IMR-90 (cell line): ENCODE measurements around the gene CALU. TPM values are rescaled to one million over a fixed set of nuclear protein-coding genes. Genes with fewer than 3 reads are reported as not detected.
A peak's percentile ranks its signal among the peaks of the same experiment; 100 is the strongest.

Source experiments
- ATAC-seq: fragments of 200-7000 bp; cut with Tn5 transposase; 2 replicates; pipeline ENCODE4 v1.9.1; 2020; ENCODE audit warnings: low read depth, mild to moderate bottlenecking, moderate library complexity
- BruUV-seq: library from RNA; stranded (reverse); fragments of 400-500 nt; replicated peaks from 2 replicates; lab custom pipeline; 2021; lab: Mats Ljungman, UMichigan
- CTCF ChIA-PET: fragments of 300-600 bp; formaldehyde crosslinking; extraction: SDS; loops from one replicate; lab custom pipeline; 2021; ENCODE audit warnings: antibody characterized with exemption; lab: Yijun Ruan, JAX
- POLR2A ChIA-PET: fragments of 300-600 bp; sonication (Branson Sonifier 250); formaldehyde crosslinking; loops from one replicate; lab custom pipeline; 2022; ENCODE audit warnings: antibody characterized with exemption; ENCODE audit not compliant: unreplicated experiment; lab: Charles Lee
- DNase-seq: peaks from one replicate; pipeline ENCODE4 v3.0.0; 2013
- H2AFZ ChIP-seq: replicated peaks from 2 replicates; pipeline ENCODE3; 2013; ENCODE audit warnings: low read length, mild to moderate bottlenecking; ENCODE audit not compliant: poor library complexity
- H2AK5ac ChIP-seq: 2 replicates; pipeline ENCODE4 v1.6.1; 2013; ENCODE audit warnings: low read depth, low read length, inconsistent platforms
- H2AK9ac ChIP-seq: replicated peaks from 2 replicates; pipeline ENCODE3; 2013; ENCODE audit warnings: mild to moderate bottlenecking, low read depth, low read length, moderate library complexity; ENCODE audit not compliant: poor library complexity
- H2BK120ac ChIP-seq: 2 replicates; pipeline ENCODE4 v1.6.1; 2013; ENCODE audit warnings: low read depth, low read length, inconsistent platforms
- H2BK15ac ChIP-seq: 3 replicates; pipeline ENCODE4 v1.6.1; 2013; ENCODE audit warnings: low read depth, low read length, inconsistent platforms
- H2BK20ac ChIP-seq: 2 replicates; pipeline ENCODE4 v1.6.1; 2013; ENCODE audit warnings: low read depth, mild to moderate bottlenecking, inconsistent platforms, low read length, moderate library complexity
- H2BK5ac ChIP-seq: 2 replicates; pipeline ENCODE4 v1.6.1; 2013; ENCODE audit warnings: mild to moderate bottlenecking, low read depth, low read length, inconsistent platforms; ENCODE audit not compliant: poor library complexity, severe bottlenecking
- H3K14ac ChIP-seq: replicated peaks from 2 replicates; pipeline ENCODE4 v1.6.1; 2013; ENCODE audit warnings: low read depth, low read length, inconsistent platforms
- H3K18ac ChIP-seq: 2 replicates; pipeline ENCODE4 v1.6.1; 2013; ENCODE audit warnings: low read depth, low read length, control low read depth
- H3K23ac ChIP-seq: 2 replicates; pipeline ENCODE4 v1.6.1; 2013; ENCODE audit warnings: low read depth, low read length, inconsistent platforms
- H3K27ac ChIP-seq: 2 replicates; pipeline ENCODE4 v1.5.1; 2013; ENCODE audit warnings: mild to moderate bottlenecking, control low read depth, low read length; ENCODE audit not compliant: insufficient read depth
- H3K27me3 ChIP-seq: 2 replicates; pipeline ENCODE4 v1.6.1; 2013; ENCODE audit warnings: low read length; ENCODE audit not compliant: control insufficient read depth, insufficient read depth
- H3K36me3 ChIP-seq: 2 replicates; pipeline ENCODE4 v1.6.1; 2013; ENCODE audit warnings: low read length, mixed read lengths; ENCODE audit not compliant: control insufficient read depth, insufficient read depth
- H3K4ac ChIP-seq: 2 replicates; pipeline ENCODE4 v1.6.1; 2013; ENCODE audit warnings: low read depth, low read length, inconsistent platforms
- H3K4me1 ChIP-seq: 2 replicates; pipeline ENCODE4 v1.6.1; 2013; ENCODE audit warnings: low read length, mixed read lengths; ENCODE audit not compliant: control insufficient read depth, insufficient read depth
- H3K4me2 ChIP-seq: 2 replicates; pipeline ENCODE4 v1.6.1; 2013; ENCODE audit warnings: low read depth, mild to moderate bottlenecking, control low read depth, low read length, moderate library complexity
- H3K4me3 ChIP-seq: 2 replicates; pipeline ENCODE4 v1.5.1; 2013; ENCODE audit warnings: low read depth, mild to moderate bottlenecking, control low read depth, low read length, moderate library complexity; ENCODE audit not compliant: insufficient read depth
- H3K56ac ChIP-seq: 2 replicates; pipeline ENCODE4 v1.6.1; 2013; ENCODE audit warnings: low read length, inconsistent platforms; ENCODE audit not compliant: insufficient read depth; ENCODE audit errors: extremely low read depth
- H3K79me1 ChIP-seq, 2 experiments: 2 replicates each; pipeline ENCODE4 v1.6.1; 2013; ENCODE audit warnings: low read length in 2 of 2, inconsistent platforms in 1 of 2, low read depth in 1 of 2
- H3K9ac ChIP-seq: 2 replicates; pipeline ENCODE4 v1.6.1; 2013; ENCODE audit warnings: low read depth, low read length, control low read depth
- H3K9me1 ChIP-seq: 2 replicates; pipeline ENCODE4 v1.6.1; 2013; ENCODE audit warnings: low read length, inconsistent platforms; ENCODE audit not compliant: insufficient read depth
- H3K9me3 ChIP-seq: 2 replicates; pipeline ENCODE4 v1.6.1; 2013; ENCODE audit warnings: low read length; ENCODE audit not compliant: control insufficient read depth, insufficient read depth
- H4K20me1 ChIP-seq: 2 replicates; pipeline ENCODE4 v1.6.1; 2013; ENCODE audit warnings: low read length, inconsistent platforms; ENCODE audit not compliant: insufficient read depth
- H4K5ac ChIP-seq: 2 replicates; pipeline ENCODE4 v1.6.1; 2013; ENCODE audit warnings: mild to moderate bottlenecking, low read depth, low read length, control low read depth
- H4K8ac ChIP-seq, 2 experiments: 2 replicates each; pipeline ENCODE4 v1.6.1; 2013; ENCODE audit warnings: low read depth in 2 of 2, low read length in 2 of 2, control low read depth in 1 of 2, inconsistent platforms in 1 of 2
- H4K91ac ChIP-seq: 2 replicates; pipeline ENCODE4 v1.6.1; 2013; ENCODE audit warnings: low read depth, low read length, inconsistent platforms; ENCODE audit not compliant: insufficient read depth
- CEBPB ChIP-seq: IDR thresholded peaks from 2 replicates; pipeline ENCODE4 v1.6.1; 2012; ENCODE audit warnings: low read depth, low read length, improper control_type of control experiment
- FOS ChIP-seq: fragments of 150-350 bp; IDR thresholded peaks from 2 replicates; pipeline ENCODE4 v1.6.1; 2016; ENCODE audit warnings: low read depth, low read length
- MAZ ChIP-seq: IDR thresholded peaks from 2 replicates; pipeline ENCODE4 v1.6.1; 2012; ENCODE audit warnings: low read depth, mild to moderate bottlenecking, low read length, improper control_type of control experiment, moderate library complexity, borderline replicate concordance
- MXI1 ChIP-seq: IDR thresholded peaks from 2 replicates; pipeline ENCODE4 v1.6.1; 2012; ENCODE audit warnings: low read depth, mild to moderate bottlenecking, low read length, moderate library complexity, borderline replicate concordance
- NFE2L2 ChIP-seq: fragments of 150-350 bp; IDR thresholded peaks from 2 replicates; pipeline ENCODE4 v1.6.1; 2016; ENCODE audit warnings: low read depth, mild to moderate bottlenecking, low read length
- POLR2A ChIP-seq: IDR thresholded peaks from 2 replicates; pipeline ENCODE4 v1.6.1; 2012; ENCODE audit warnings: mild to moderate bottlenecking, low read depth, low read length
- RFX5 ChIP-seq: IDR thresholded peaks from 2 replicates; pipeline ENCODE4 v1.8.0; 2012; ENCODE audit warnings: low read depth, mild to moderate bottlenecking, low read length, moderate library complexity
- SMC3 ChIP-seq: fragments of 150-350 bp; IDR thresholded peaks from 2 replicates; pipeline ENCODE4 v1.6.1; 2016; ENCODE audit warnings: low read depth, mild to moderate bottlenecking, antibody characterized with exemption, low read length, moderate library complexity
- WGBS, 2 experiments: methylation state at CpG; one replicate each; pipeline versions ENCODE4 v1.1.5 to v1.1.7; 2013; ENCODE audit warnings: missing lambda C conversion rate in 2 of 2; ENCODE audit not compliant: insufficient read length in 1 of 2; ENCODE audit errors: extremely low coverage in 2 of 2; 5-methylcytosine and 5-hydroxymethylcytosine counted together
- dilution Hi-C: fragments of 300-500 bp; cut with HindIII; formaldehyde crosslinking; loops from one replicate; pipeline ENCODE4 v1.14.3; 2018; ENCODE audit warnings: low sequenced_read_pairs; ENCODE audit not compliant: unreplicated experiment
- in situ Hi-C: fragments of 300-500 bp; cut with MboI; formaldehyde crosslinking; loops from 3 replicates; pipeline ENCODE4 v1.14.3; 2019; ENCODE audit warnings: low sequenced_read_pairs, inconsistent platforms, mixed read lengths
- intact Hi-C: fragments of 100-400 bp; cut with micrococcal nuclease; formaldehyde crosslinking; loops from 2 replicates; pipeline ENCODE4 v1.10.0; 2022
- polyA plus RNA-seq, 3 experiments: library from polyadenylated mRNA; depleted of rRNA; stranded (reverse); fragments of >200 nt; gene quantifications; 2 replicates each; pipeline ENCODE4 v1.2.3, GENCODE V29; 2012; ENCODE audit warnings: low replicate concordance in 1 of 3
- total RNA-seq: library from RNA; depleted of rRNA; stranded (reverse); fragments of >200 nt; gene quantifications from 2 replicates; pipeline ENCODE4 v1.2.3, GENCODE V29; 2012
- TF ChIP-seq, protein P1 (sequence below): conservative IDR thresholded peaks from 2 replicates; pipeline ENCODE4 v1.5.1; 2012; ENCODE audit warnings: mild to moderate bottlenecking, low read depth, low read length, improper control_type of control experiment
- TF ChIP-seq, protein P2 (sequence below): fragments of 150-350 bp; IDR thresholded peaks from 2 replicates; pipeline ENCODE4 v1.6.1; 2017; ENCODE audit warnings: mild to moderate bottlenecking, antibody characterized with exemption, low read length, low read depth

Gene CALU
- total and polyA plus RNA-seq, 2 of the 4 experiments (the other 2 are of a cell fraction): 421 to 525 TPM

DNA sequence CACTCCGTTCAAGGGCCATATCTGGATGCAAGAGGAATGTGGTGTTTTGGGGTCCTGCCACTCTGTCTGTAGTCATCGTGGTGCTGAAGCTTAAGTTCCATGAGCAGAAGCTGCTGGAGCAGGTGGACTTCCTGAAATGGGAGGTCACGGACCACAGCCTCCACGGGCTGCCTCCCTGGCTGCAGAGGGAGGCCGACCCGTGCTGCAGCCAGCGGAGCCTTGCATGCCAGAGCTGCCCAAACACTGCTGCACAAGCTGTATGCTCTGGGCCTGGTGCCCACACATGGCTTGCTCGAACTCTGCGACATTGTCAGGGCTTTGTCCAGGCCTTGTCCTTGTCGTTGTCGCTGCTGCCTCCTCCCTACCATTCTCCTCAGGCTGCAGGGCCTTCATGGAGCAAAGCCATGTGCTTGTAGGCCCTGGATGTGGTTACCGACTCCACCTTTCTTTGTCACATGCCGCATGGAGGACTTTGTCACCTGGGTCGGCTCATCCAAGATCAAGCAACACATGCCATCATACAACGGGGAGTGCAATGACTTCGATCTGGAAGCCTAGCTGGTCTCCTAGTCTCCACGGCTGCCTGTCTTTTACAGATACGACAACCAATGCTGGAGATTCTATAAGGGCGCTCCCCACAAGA lies 45.7 kb upstream of the CALU start:
- H4K20me1 ChIP-seq: no peaks in the 10 kb centered on the region
- H4K8ac ChIP-seq: no peak overlapping the region
- ATAC-seq (no peak), DNase-seq (no peak)
- dilution Hi-C loops: no loop called here
- in situ Hi-C loops: no loop called here
- no peak overlapping the region for H3K14ac ChIP-seq
- intact Hi-C loops: no loop called here
- BruUV-seq: no TSS peak
- H2BK5ac ChIP-seq: no peak overlapping the region
- no peak overlapping the region for H2AK5ac ChIP-seq
- no peak overlapping the region for H2BK120ac ChIP-seq
- ChIA-PET CTCF (no interaction called here), POLR2A (no interaction called here)
- WGBS, 2 experiments: 94% methylated on average over 10 of the region's 19 CpGs; no CpG with 5 or more reads in 1 of the 2 experiments
- no peak for TF ChIP-seq FOS
- TF ChIP-seq CEBPB: no peak
- TF ChIP-seq RFX5: no peak
- TF ChIP-seq, protein P1, sequence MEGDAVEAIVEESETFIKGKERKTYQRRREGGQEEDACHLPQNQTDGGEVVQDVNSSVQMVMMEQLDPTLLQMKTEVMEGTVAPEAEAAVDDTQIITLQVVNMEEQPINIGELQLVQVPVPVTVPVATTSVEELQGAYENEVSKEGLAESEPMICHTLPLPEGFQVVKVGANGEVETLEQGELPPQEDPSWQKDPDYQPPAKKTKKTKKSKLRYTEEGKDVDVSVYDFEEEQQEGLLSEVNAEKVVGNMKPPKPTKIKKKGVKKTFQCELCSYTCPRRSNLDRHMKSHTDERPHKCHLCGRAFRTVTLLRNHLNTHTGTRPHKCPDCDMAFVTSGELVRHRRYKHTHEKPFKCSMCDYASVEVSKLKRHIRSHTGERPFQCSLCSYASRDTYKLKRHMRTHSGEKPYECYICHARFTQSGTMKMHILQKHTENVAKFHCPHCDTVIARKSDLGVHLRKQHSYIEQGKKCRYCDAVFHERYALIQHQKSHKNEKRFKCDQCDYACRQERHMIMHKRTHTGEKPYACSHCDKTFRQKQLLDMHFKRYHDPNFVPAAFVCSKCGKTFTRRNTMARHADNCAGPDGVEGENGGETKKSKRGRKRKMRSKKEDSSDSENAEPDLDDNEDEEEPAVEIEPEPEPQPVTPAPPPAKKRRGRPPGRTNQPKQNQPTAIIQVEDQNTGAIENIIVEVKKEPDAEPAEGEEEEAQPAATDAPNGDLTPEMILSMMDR: no peak
- no peak for TF ChIP-seq MXI1
- no peak for TF ChIP-seq SMC3
- no peak for TF ChIP-seq NFE2L2
- no peak for TF ChIP-seq POLR2A
- TF ChIP-seq MAZ: no peak
- TF ChIP-seq, protein P2, sequence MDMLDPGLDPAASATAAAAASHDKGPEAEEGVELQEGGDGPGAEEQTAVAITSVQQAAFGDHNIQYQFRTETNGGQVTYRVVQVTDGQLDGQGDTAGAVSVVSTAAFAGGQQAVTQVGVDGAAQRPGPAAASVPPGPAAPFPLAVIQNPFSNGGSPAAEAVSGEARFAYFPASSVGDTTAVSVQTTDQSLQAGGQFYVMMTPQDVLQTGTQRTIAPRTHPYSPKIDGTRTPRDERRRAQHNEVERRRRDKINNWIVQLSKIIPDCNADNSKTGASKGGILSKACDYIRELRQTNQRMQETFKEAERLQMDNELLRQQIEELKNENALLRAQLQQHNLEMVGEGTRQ: no peak
- no peak overlapping the region for H2BK20ac ChIP-seq
- peak overlapping the region; percentile 8 for H2AK9ac ChIP-seq
- peaks cover 14% of the 10 kb centered on the region for H3K27me3 ChIP-seq
- no peak overlapping the region for H3K4me3 ChIP-seq
- no peak overlapping the region for H2AFZ ChIP-seq
- no peaks in the 10 kb centered on the region for H3K4me1 ChIP-seq
- H3K56ac ChIP-seq: no peak overlapping the region
- no peak overlapping the region for H2BK15ac ChIP-seq
- no peak overlapping the region for H3K4ac ChIP-seq
- no peak overlapping the region for H4K5ac ChIP-seq
- no peak overlapping the region for H3K23ac ChIP-seq
- H3K36me3 ChIP-seq: no peaks in the 10 kb centered on the region
- H3K18ac ChIP-seq: no peak overlapping the region
- H3K27ac ChIP-seq: no peak overlapping the region
- H3K9me3 ChIP-seq: no peaks in the 10 kb centered on the region
- no peaks in the 10 kb centered on the region for H3K79me1 ChIP-seq
- no peak overlapping the region for H3K9ac ChIP-seq
- H3K9me1 ChIP-seq: no peaks in the 10 kb centered on the region
- H3K4me2 ChIP-seq: no peak overlapping the region
- no peak overlapping the region for H4K91ac ChIP-seq
